ENCODE data around the gene RRP7A. TPM values are rescaled to one million over a fixed set of nuclear protein-coding genes. Genes with fewer than 3 reads are reported as not detected.

The RRP7A gene
- total and polyA plus RNA-seq, 2 of the 13 experiments (the other 11 are each of a cell fraction or from before 2014, with no cell fraction given), result 15.3 to 41.6 TPM

- TF ChIP-seq PBX3 (CRISPR knock-in tag; IDR thresholded peaks at IDR 0.05; ENCODE audit: borderline replicate concordance), result no peak
- TF ChIP-seq ARID5B (CRISPR knock-in tag; IDR thresholded peaks at IDR 0.05), result peak; percentile 53
- no peak for TF ChIP-seq MTERF4 (CRISPR knock-in tag; IDR thresholded peaks at IDR 0.05)
- TF ChIP-seq AGO1 (IDR thresholded peaks at IDR 0.05; ENCODE audit: low read depth, low read length, poor library complexity, severe bottlenecking), result no peak
- no peak for TF ChIP-seq GRHL1 (CRISPR knock-in tag; conservative IDR thresholded peaks at IDR 0.05)
- no peak for TF ChIP-seq SOX13 (IDR thresholded peaks at IDR 0.05)
- peak in 1 of 2 experiments; percentile 72; a peak in 2 of 4 replicates for TF ChIP-seq SOX13 (CRISPR knock-in tag; conservative IDR thresholded peaks at IDR 0.05 in 1 of 2, IDR thresholded peaks at IDR 0.05 in 1 of 2)
- peak; percentile 34; the same call in 1 of the 2 replicates for TF ChIP-seq NCOA2 (CRISPR knock-in tag; IDR thresholded peaks at IDR 0.05)
- no peak for TF ChIP-seq ELF4 (CRISPR knock-in tag; IDR thresholded peaks at IDR 0.05; ENCODE audit: borderline replicate concordance)
- no peak for TF ChIP-seq JUNB (CRISPR knock-in tag; IDR thresholded peaks at IDR 0.05; ENCODE audit: borderline replicate concordance)
- TF ChIP-seq KLF12 (CRISPR knock-in tag; IDR thresholded peaks at IDR 0.05; ENCODE audit: borderline replicate concordance), result no peak
- no peak for TF ChIP-seq ZNF121 (CRISPR knock-in tag; IDR thresholded peaks at IDR 0.05)
- TF ChIP-seq SAP130 (CRISPR knock-in tag; IDR thresholded peaks at IDR 0.05; ENCODE audit: low read depth), result peak; percentile 42; the same call in 1 of the 2 replicates
- TF ChIP-seq ZBTB7A (CRISPR knock-in tag; IDR thresholded peaks at IDR 0.05), result no peak
- TF ChIP-seq EED (CRISPR knock-in tag; IDR thresholded peaks at IDR 0.05), result no peak
- TF ChIP-seq MTA1 (CRISPR knock-in tag; IDR thresholded peaks at IDR 0.05; ENCODE audit: borderline replicate concordance), result no peak
- no peak for TF ChIP-seq POLR2G (IDR thresholded peaks at IDR 0.05; ENCODE audit: low read depth, low read length)
- no peak for TF ChIP-seq THRA (CRISPR knock-in tag; IDR thresholded peaks at IDR 0.05; ENCODE audit: borderline replicate concordance)
- TF ChIP-seq NCOA5 (CRISPR knock-in tag; IDR thresholded peaks at IDR 0.05), result no peak
- TF ChIP-seq ZNF652 (CRISPR knock-in tag; IDR thresholded peaks at IDR 0.05; ENCODE audit: borderline replicate concordance, low read depth), result no peak
- no peak for TF ChIP-seq SP5 (CRISPR knock-in tag; IDR thresholded peaks at IDR 0.05; ENCODE audit: borderline replicate concordance, low read depth)
- TF ChIP-seq RAD51 (IDR thresholded peaks at IDR 0.05; ENCODE audit: borderline replicate concordance), result no peak
These were observed 25.1 kb upstream of the RRP7A start (continued) for GRCh38 chr22:42544686-42545085.
